ENCODE data around the gene RSPH1.

GRCh38 chr21:42463861-42464515 lies 32.0 kb downstream of the RSPH1 start:
- TF ChIP-seq, protein P1, sequence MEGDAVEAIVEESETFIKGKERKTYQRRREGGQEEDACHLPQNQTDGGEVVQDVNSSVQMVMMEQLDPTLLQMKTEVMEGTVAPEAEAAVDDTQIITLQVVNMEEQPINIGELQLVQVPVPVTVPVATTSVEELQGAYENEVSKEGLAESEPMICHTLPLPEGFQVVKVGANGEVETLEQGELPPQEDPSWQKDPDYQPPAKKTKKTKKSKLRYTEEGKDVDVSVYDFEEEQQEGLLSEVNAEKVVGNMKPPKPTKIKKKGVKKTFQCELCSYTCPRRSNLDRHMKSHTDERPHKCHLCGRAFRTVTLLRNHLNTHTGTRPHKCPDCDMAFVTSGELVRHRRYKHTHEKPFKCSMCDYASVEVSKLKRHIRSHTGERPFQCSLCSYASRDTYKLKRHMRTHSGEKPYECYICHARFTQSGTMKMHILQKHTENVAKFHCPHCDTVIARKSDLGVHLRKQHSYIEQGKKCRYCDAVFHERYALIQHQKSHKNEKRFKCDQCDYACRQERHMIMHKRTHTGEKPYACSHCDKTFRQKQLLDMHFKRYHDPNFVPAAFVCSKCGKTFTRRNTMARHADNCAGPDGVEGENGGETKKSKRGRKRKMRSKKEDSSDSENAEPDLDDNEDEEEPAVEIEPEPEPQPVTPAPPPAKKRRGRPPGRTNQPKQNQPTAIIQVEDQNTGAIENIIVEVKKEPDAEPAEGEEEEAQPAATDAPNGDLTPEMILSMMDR (conservative IDR thresholded peaks at IDR 0.05 in 1 of 2, IDR thresholded peaks at IDR 0.05 in 1 of 2; ENCODE audit: extremely low read depth in 1 of 2, insufficient read depth in 1 of 2, low read depth in 1 of 2, low read length in 2 of 2) = no peak
- TF ChIP-seq EZH2 (IDR thresholded peaks at IDR 0.05; ENCODE audit: borderline replicate concordance, low read length) = no peak
